ENCODE results near the gene PLEKHM1. TPM values are rescaled to one million over a fixed set of nuclear protein-coding genes. Genes with fewer than 3 reads are reported as not detected.
"Not testable (repeated sequence)": the region's sequence is repeated elsewhere in the genome, so short reads cannot be mapped to it uniquely, and the experiment has no call there.

PLEKHM1 gene
- total RNA-seq, 1 donor from 2014 or later, result 41.9 TPM

- H3K4me1 Mint-ChIP-seq (ENCODE audit: low read depth, unreplicated experiment); H3K27ac Mint-ChIP-seq (ENCODE audit: unreplicated experiment); H3K27me3 Mint-ChIP-seq (ENCODE audit: low read depth, unreplicated experiment); FAIRE-seq; DNase-seq (ENCODE audit: low read depth); H3K79me2 ChIP-seq (ENCODE audit: insufficient read depth, low read length); H3K9me3 ChIP-seq (ENCODE audit: insufficient read depth, low read depth, low read length); H3K9me3 Mint-ChIP-seq (ENCODE audit: unreplicated experiment); H3K4me3 ChIP-seq (ENCODE audit: insufficient read depth, low read depth, low read length); H3K4me3 Mint-ChIP-seq (ENCODE audit: unreplicated experiment); H3K9ac ChIP-seq (ENCODE audit: low read length); H3K4me1 ChIP-seq (ENCODE audit: insufficient read depth, low read length); H3K36me3 Mint-ChIP-seq (ENCODE audit: low read depth, unreplicated experiment); H3K27ac ChIP-seq (ENCODE audit: low read depth, low read length); H3K27me3 ChIP-seq (ENCODE audit: insufficient read depth, low read length); H3K36me3 ChIP-seq (ENCODE audit: insufficient read depth, low read length); H3K4me2 ChIP-seq (ENCODE audit: low read length); H2AFZ ChIP-seq (ENCODE audit: low read depth, low read length): not testable (repeated sequence)
- H4K20me1 ChIP-seq (ENCODE audit: insufficient read depth, low read length), result peaks cover 10% of the 10 kb centered on the region
These were observed 7.3 kb downstream of the PLEKHM1 start for GRCh38 chr17:45483177-45483576.

GRCh38 chr17:45482317-45482716, 8.2 kb downstream of the PLEKHM1 start:
- not testable (repeated sequence) for H3K4me1 ChIP-seq (ENCODE audit: insufficient read depth, low read length); H3K27ac Mint-ChIP-seq (ENCODE audit: unreplicated experiment); H3K9ac ChIP-seq (ENCODE audit: low read length); H3K36me3 ChIP-seq (ENCODE audit: insufficient read depth, low read length); DNase-seq (ENCODE audit: low read depth); H3K4me3 ChIP-seq (ENCODE audit: insufficient read depth, low read depth, low read length); H3K9me3 Mint-ChIP-seq (ENCODE audit: unreplicated experiment); FAIRE-seq; H3K4me2 ChIP-seq (ENCODE audit: low read length); H3K27me3 ChIP-seq (ENCODE audit: insufficient read depth, low read length); H3K36me3 Mint-ChIP-seq (ENCODE audit: low read depth, unreplicated experiment); H3K9me3 ChIP-seq (ENCODE audit: insufficient read depth, low read depth, low read length); H3K27me3 Mint-ChIP-seq (ENCODE audit: low read depth, unreplicated experiment); H3K4me3 Mint-ChIP-seq (ENCODE audit: unreplicated experiment); H2AFZ ChIP-seq (ENCODE audit: low read depth, low read length); H3K79me2 ChIP-seq (ENCODE audit: insufficient read depth, low read length); H3K27ac ChIP-seq (ENCODE audit: low read depth, low read length); H3K4me1 Mint-ChIP-seq (ENCODE audit: low read depth, unreplicated experiment)
- H4K20me1 ChIP-seq (ENCODE audit: insufficient read depth, low read length), result peaks cover 10% of the 10 kb centered on the region

- H3K4me3 Mint-ChIP-seq (ENCODE audit: unreplicated experiment); H3K27ac Mint-ChIP-seq (ENCODE audit: unreplicated experiment); H3K36me3 ChIP-seq (ENCODE audit: insufficient read depth, low read length); H3K4me1 Mint-ChIP-seq (ENCODE audit: low read depth, unreplicated experiment); H3K4me1 ChIP-seq (ENCODE audit: insufficient read depth, low read length); H3K4me2 ChIP-seq (ENCODE audit: low read length); H3K9me3 Mint-ChIP-seq (ENCODE audit: unreplicated experiment); H3K79me2 ChIP-seq (ENCODE audit: insufficient read depth, low read length); H3K27me3 ChIP-seq (ENCODE audit: insufficient read depth, low read length); DNase-seq (ENCODE audit: low read depth); H3K27me3 Mint-ChIP-seq (ENCODE audit: low read depth, unreplicated experiment); FAIRE-seq; H2AFZ ChIP-seq (ENCODE audit: low read depth, low read length); H3K4me3 ChIP-seq (ENCODE audit: insufficient read depth, low read depth, low read length); H3K9ac ChIP-seq (ENCODE audit: low read length); H3K9me3 ChIP-seq (ENCODE audit: insufficient read depth, low read depth, low read length); H4K20me1 ChIP-seq (ENCODE audit: insufficient read depth, low read length); H3K27ac ChIP-seq (ENCODE audit: low read depth, low read length): not testable (repeated sequence)
- H3K36me3 Mint-ChIP-seq (ENCODE audit: low read depth, unreplicated experiment), result peaks cover 11% of the 10 kb centered on the region
These were observed 15.1 kb downstream of the PLEKHM1 start for GRCh38 chr17:45475436-45475835.

- not testable (repeated sequence) for H3K4me2 ChIP-seq (ENCODE audit: low read length); H3K4me3 Mint-ChIP-seq (ENCODE audit: unreplicated experiment); FAIRE-seq; H3K4me3 ChIP-seq (ENCODE audit: insufficient read depth, low read depth, low read length); H3K36me3 ChIP-seq (ENCODE audit: insufficient read depth, low read length); H2AFZ ChIP-seq (ENCODE audit: low read depth, low read length); DNase-seq (ENCODE audit: low read depth); H3K27me3 ChIP-seq (ENCODE audit: insufficient read depth, low read length); H3K79me2 ChIP-seq (ENCODE audit: insufficient read depth, low read length); H3K27ac ChIP-seq (ENCODE audit: low read depth, low read length); H3K27ac Mint-ChIP-seq (ENCODE audit: unreplicated experiment); H3K9me3 Mint-ChIP-seq (ENCODE audit: unreplicated experiment); H3K4me1 Mint-ChIP-seq (ENCODE audit: low read depth, unreplicated experiment); H3K4me1 ChIP-seq (ENCODE audit: insufficient read depth, low read length); H3K27me3 Mint-ChIP-seq (ENCODE audit: low read depth, unreplicated experiment); H3K9me3 ChIP-seq (ENCODE audit: insufficient read depth, low read depth, low read length); H3K9ac ChIP-seq (ENCODE audit: low read length); H4K20me1 ChIP-seq (ENCODE audit: insufficient read depth, low read length)
- peaks cover 11% of the 10 kb centered on the region for H3K36me3 Mint-ChIP-seq (ENCODE audit: low read depth, unreplicated experiment)
These were observed 18.3 kb downstream of the PLEKHM1 start for GRCh38 chr17:45472249-45472648.

- not testable (repeated sequence) for H3K4me3 Mint-ChIP-seq (ENCODE audit: unreplicated experiment); H3K9me3 Mint-ChIP-seq (ENCODE audit: unreplicated experiment); H3K27me3 Mint-ChIP-seq (ENCODE audit: low read depth, unreplicated experiment); H3K4me1 ChIP-seq (ENCODE audit: insufficient read depth, low read length); H3K9ac ChIP-seq (ENCODE audit: low read length); H3K36me3 Mint-ChIP-seq (ENCODE audit: low read depth, unreplicated experiment); H3K27ac Mint-ChIP-seq (ENCODE audit: unreplicated experiment); H3K27me3 ChIP-seq (ENCODE audit: insufficient read depth, low read length); H3K79me2 ChIP-seq (ENCODE audit: insufficient read depth, low read length); H4K20me1 ChIP-seq (ENCODE audit: insufficient read depth, low read length); H3K9me3 ChIP-seq (ENCODE audit: insufficient read depth, low read depth, low read length); H2AFZ ChIP-seq (ENCODE audit: low read depth, low read length); H3K36me3 ChIP-seq (ENCODE audit: insufficient read depth, low read length); FAIRE-seq; H3K27ac ChIP-seq (ENCODE audit: low read depth, low read length); H3K4me2 ChIP-seq (ENCODE audit: low read length); H3K4me1 Mint-ChIP-seq (ENCODE audit: low read depth, unreplicated experiment); DNase-seq (ENCODE audit: low read depth); H3K4me3 ChIP-seq (ENCODE audit: insufficient read depth, low read depth, low read length)
These were observed 21.3 kb downstream of the PLEKHM1 start for GRCh38 chr17:45469204-45469563.

GRCh38 chr17:45468293-45469203, 22.0 kb downstream of the PLEKHM1 start:
- not testable (repeated sequence) for H3K4me2 ChIP-seq (ENCODE audit: low read length); H3K4me1 ChIP-seq (ENCODE audit: insufficient read depth, low read length); H3K9ac ChIP-seq (ENCODE audit: low read length); H3K4me1 Mint-ChIP-seq (ENCODE audit: low read depth, unreplicated experiment); H3K27me3 ChIP-seq (ENCODE audit: insufficient read depth, low read length); H3K4me3 ChIP-seq (ENCODE audit: insufficient read depth, low read depth, low read length); H3K36me3 Mint-ChIP-seq (ENCODE audit: low read depth, unreplicated experiment); H3K27ac ChIP-seq (ENCODE audit: low read depth, low read length); FAIRE-seq; H3K79me2 ChIP-seq (ENCODE audit: insufficient read depth, low read length); H2AFZ ChIP-seq (ENCODE audit: low read depth, low read length); H3K36me3 ChIP-seq (ENCODE audit: insufficient read depth, low read length); H3K27ac Mint-ChIP-seq (ENCODE audit: unreplicated experiment); DNase-seq (ENCODE audit: low read depth); H3K9me3 Mint-ChIP-seq (ENCODE audit: unreplicated experiment); H3K27me3 Mint-ChIP-seq (ENCODE audit: low read depth, unreplicated experiment); H3K4me3 Mint-ChIP-seq (ENCODE audit: unreplicated experiment); H4K20me1 ChIP-seq (ENCODE audit: insufficient read depth, low read length); H3K9me3 ChIP-seq (ENCODE audit: insufficient read depth, low read depth, low read length)
